Spinal cord (tissue), 10 donors: Measurements from ENCODE around the gene RFX2. TPM values are rescaled to one million over a fixed set of nuclear protein-coding genes. Genes with fewer than 3 reads are reported as not detected.
"Not testable (repeated sequence)": the region's sequence is repeated elsewhere in the genome, so short reads cannot be mapped to it uniquely, and the experiment has no call there.

Source experiments
- DNase-seq, 6 donors: peaks; one replicate each; pipeline versions ENCODE4 v3.0.0 to v3.0.0-alpha.2; 2013 to 2015; ENCODE audit warnings: low spot score in 6 of 6, low read depth in 4 of 6
- H3K27ac ChIP-seq: one replicate; pipeline ENCODE4 v1.5.1; 2013; ENCODE audit warnings: low read depth, low read length, control low read depth
- H3K27me3 ChIP-seq: one replicate; pipeline ENCODE4 v1.6.1; 2013; ENCODE audit warnings: low read length; ENCODE audit not compliant: control insufficient read depth, insufficient read depth
- H3K36me3 ChIP-seq: one replicate; pipeline ENCODE4 v1.6.1; 2013; ENCODE audit warnings: low read length; ENCODE audit not compliant: control insufficient read depth, insufficient read depth
- H3K4me1 ChIP-seq: one replicate; pipeline ENCODE4 v1.6.1; 2013; ENCODE audit warnings: low read length; ENCODE audit not compliant: control insufficient read depth, insufficient read depth
- H3K4me3 ChIP-seq: one replicate; pipeline ENCODE4 v1.5.1; 2013; ENCODE audit warnings: low read depth, low read length, control low read depth
- H3K9me3 ChIP-seq: one replicate; pipeline ENCODE4 v1.6.1; 2013; ENCODE audit warnings: low read length; ENCODE audit not compliant: control insufficient read depth, insufficient read depth
- WGBS: methylation state at CpG from one replicate; pipeline ENCODE4 v1.1.5; 2013; ENCODE audit warnings: missing lambda C conversion rate; ENCODE audit not compliant: insufficient coverage; 5-methylcytosine and 5-hydroxymethylcytosine counted together
- polyA plus RNA-seq, 2 donors: library from polyadenylated mRNA; unstranded; fragments of 120-200 nt; gene quantifications; one replicate each; pipeline ENCODE4 v1.2.1, GENCODE V29; 2013; ENCODE audit not compliant: insufficient read length in 2 of 2
- total RNA-seq, 2 donors: library from RNA; depleted of rRNA in 1 of 2; stranded (reverse); fragments of 120-200 nt in 1 of 2; fragments of >200 nt in 1 of 2; gene quantifications; one replicate each; pipeline versions ENCODE4 v1.2.3 to v1.2.4, GENCODE V29; 2013 to 2014
- donor health status: healthy.

RFX2 gene
- total and polyA plus RNA-seq, 4 donors, result 5.7 to 18.8 (median 14.3) TPM

DNA sequence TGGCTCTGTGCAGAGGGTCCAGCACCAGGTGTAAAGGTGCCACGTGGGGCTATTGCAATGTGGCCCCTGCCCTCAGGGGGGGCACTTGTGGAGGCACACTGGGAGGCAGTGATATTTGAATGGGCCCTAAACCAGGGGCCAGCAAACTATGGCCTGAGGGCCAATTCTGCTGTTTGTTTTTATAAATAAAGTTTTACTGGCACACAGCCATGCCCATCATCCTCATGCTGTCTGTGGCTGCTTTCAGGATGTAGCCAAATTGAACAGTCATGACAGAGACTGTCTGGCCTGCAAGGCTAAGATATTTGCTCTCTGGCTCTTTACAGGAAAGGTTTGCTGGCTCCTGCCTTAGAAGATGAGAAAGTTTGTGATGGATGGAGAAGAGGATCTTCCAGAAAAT lies 98.5 kb downstream of the RFX2 start:
- Histone ChIP-seq H3K27me3 (no peaks in the 10 kb centered on the region), H3K27ac (no peak overlapping the region), H3K4me1 (no peaks in the 10 kb centered on the region), H3K9me3 (no peaks in the 10 kb centered on the region), H3K36me3 (peaks cover 46% of the 10 kb centered on the region), H3K4me3 (no peak overlapping the region)
- DNase-seq, result no peak
- WGBS, result 82% methylated on average over 1 of the region's 1 CpG

DNA sequence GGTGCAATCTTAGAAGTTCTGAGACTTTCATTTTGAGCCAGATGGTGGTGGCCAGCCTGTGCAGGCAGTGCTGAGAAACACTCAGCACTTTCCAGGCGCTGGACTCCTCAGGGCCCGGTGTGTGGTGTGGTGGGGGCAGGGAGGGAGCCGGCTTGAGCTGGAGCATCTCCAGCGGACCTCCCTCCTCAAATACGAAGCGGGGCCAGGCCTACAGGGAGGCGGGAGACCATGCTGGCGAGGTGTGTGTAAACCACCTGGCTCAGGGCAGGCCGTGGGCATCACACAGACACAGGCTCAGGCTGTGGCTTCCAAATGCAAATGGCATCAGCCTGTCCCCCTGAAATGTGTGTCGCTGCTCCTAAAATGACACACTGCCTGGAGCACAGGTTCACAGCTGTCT lies 99.1 kb downstream of the RFX2 start:
- WGBS, result 82% methylated on average over 8 of the region's 10 CpGs
- no peak overlapping the region for H3K27ac ChIP-seq
- H3K27me3 ChIP-seq, result no peaks in the 10 kb centered on the region
- no peak for DNase-seq
- H3K36me3 ChIP-seq, result peaks cover 51% of the 10 kb centered on the region
- no peak overlapping the region for H3K4me3 ChIP-seq
- H3K9me3 ChIP-seq, result no peaks in the 10 kb centered on the region
- no peaks in the 10 kb centered on the region for H3K4me1 ChIP-seq

DNA sequence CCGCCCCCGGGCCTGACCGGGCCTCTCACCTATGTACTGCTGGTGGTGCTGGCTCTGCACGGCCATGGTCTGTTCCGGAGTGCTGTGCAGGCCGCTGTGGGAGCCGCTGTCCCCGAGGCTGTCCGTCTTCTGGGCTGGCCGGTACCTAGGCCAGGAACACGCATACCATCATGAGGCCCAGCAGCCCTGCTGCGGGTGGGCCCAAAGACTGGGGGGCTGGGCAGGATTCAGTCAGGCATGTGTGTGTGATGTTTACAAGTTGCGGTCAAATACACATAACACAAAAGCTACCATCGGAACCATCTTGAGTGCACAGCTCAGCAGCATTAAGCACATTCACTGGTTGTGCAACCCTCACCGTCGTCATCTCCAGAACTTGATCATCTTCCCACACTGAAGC lies 100.2 kb downstream of the RFX2 start:
- 91% methylated on average over 14 of the region's 16 CpGs for WGBS
- H3K27ac ChIP-seq, result no peak overlapping the region
- no peaks in the 10 kb centered on the region for H3K27me3 ChIP-seq
- no peaks in the 10 kb centered on the region for H3K9me3 ChIP-seq
- peaks cover 59% of the 10 kb centered on the region for H3K36me3 ChIP-seq
- DNase-seq, result no peak
- no peaks in the 10 kb centered on the region for H3K4me1 ChIP-seq
- H3K4me3 ChIP-seq, result no peak overlapping the region

DNA sequence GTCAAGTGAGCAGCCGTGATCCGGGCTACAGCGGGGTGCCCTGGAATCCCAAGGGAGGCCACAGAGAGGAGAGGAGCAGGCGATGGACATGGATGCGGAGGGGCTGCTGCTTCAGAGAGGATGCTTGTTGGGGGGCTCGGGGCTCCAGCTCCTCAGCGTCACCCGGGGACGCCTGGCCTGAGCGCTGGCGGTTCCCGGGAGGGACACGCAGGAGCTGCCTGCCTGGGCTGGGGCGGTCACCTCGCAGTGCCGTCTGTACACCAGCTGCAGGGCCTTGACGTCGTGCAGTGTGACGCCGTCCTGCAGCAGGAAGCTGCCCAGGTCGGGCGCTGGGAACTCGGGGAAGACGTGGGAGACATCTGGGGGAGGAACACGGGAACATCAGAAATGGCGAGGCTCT lies 102.4 kb downstream of the RFX2 start:
- no peaks in the 10 kb centered on the region for H3K27me3 ChIP-seq
- no peaks in the 10 kb centered on the region for H3K9me3 ChIP-seq
- no peak overlapping the region for H3K4me3 ChIP-seq
- DNase-seq, result no peak
- 87% methylated on average over 26 of the region's 26 CpGs for WGBS
- H3K27ac ChIP-seq, result no peak overlapping the region
- H3K36me3 ChIP-seq, result peaks cover 66% of the 10 kb centered on the region
- H3K4me1 ChIP-seq, result no peaks in the 10 kb centered on the region

DNA sequence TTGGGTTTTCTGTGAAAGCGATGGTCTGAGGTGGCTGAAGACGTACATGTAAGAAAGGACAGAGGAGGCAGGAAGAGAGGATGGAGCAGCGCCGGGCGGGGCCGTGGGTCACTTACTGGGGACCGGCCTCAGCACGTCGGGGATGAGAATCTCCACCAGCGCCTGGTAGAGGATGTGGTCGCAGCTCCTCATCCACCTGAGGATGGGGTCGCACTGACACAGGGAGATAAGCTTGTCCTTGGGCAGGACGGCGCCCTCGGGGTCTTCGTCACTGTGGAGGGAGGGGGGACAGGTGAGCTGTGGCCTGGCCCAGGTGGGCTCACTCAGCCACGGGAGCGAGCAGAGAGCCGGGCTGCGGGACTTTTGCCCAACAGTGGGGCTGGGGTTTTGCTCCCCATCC lies 103.4 kb downstream of the RFX2 start:
- Histone ChIP-seq H3K9me3 (no peaks in the 10 kb centered on the region), H3K36me3 (peaks cover 69% of the 10 kb centered on the region), H3K27me3 (no peaks in the 10 kb centered on the region), H3K4me3 (no peak overlapping the region), H3K27ac (no peak overlapping the region), H3K4me1 (no peaks in the 10 kb centered on the region)
- no peak for DNase-seq
- WGBS, result 93% methylated on average over 20 of the region's 20 CpGs

DNA sequence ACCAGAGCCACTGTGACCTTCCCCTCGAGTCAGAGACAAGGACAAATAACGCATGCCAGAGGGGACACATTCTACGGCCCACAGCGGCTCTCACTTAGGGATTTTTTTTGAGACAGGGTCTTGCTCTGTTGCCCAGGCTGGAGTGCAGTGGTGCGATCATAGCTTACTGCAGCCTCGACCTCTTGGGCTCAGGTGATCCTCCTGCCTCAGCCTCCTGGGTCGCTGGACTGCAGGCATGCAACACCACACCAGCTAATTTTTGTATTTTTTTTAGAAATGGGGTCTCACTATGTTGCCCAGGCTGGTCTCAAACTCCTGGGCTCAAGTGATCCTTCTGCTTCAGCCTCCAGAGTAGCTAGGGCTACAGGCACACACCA lies 104.2 kb downstream of the RFX2 start:
- not testable (repeated sequence) for H3K27ac ChIP-seq, H3K9me3 ChIP-seq, H3K4me3 ChIP-seq, DNase-seq, H3K4me1 ChIP-seq, H3K27me3 ChIP-seq
- peaks cover 72% of the 10 kb centered on the region for H3K36me3 ChIP-seq
- WGBS, result 99% methylated on average over 6 of the region's 7 CpGs

DNA sequence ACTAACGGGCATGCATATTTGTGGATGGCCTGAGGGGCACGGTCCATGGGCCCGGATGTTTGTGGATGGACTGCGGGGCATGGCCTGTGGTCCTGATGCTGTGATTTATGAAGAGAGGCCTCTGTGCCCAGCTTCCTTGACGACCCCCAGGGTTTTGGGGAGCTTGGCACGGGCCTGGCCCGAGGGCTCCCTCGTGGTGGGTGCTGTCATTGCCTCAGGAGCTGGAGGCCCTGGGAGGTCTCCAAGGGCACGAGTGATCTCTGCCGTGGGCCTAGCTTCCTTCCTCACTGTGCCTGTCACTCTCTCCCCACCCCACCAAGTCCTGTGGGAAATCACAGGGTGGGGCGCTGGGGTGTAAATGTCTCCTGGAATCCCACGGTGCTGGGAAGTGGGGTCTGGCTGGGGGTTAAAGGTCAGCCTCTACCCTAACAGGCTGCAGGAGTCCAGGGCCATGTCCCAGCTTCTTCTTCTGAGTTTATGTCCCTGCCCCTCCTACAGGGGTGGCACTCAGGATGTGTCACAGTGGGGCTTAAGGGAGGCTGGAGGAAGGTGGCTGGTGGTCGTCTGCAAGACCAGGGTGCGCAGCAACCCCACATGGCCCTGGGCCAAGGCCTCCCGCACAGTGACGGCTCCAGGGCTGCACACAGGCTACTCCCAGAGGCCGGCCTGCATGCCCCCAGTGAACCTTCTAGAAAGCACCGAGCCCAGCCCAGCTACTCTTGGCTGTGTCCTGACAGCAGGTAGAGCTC lies 104.8 kb downstream of the RFX2 start:
- WGBS, result 93% methylated on average over 18 of the region's 18 CpGs
- H3K4me1 ChIP-seq, result no peaks in the 10 kb centered on the region
- H3K36me3 ChIP-seq, result peaks cover 73% of the 10 kb centered on the region
- H3K9me3 ChIP-seq, result no peaks in the 10 kb centered on the region
- H3K4me3 ChIP-seq, result no peak overlapping the region
- H3K27me3 ChIP-seq, result no peaks in the 10 kb centered on the region
- no peak overlapping the region for H3K27ac ChIP-seq
- DNase-seq, result no peak

DNA sequence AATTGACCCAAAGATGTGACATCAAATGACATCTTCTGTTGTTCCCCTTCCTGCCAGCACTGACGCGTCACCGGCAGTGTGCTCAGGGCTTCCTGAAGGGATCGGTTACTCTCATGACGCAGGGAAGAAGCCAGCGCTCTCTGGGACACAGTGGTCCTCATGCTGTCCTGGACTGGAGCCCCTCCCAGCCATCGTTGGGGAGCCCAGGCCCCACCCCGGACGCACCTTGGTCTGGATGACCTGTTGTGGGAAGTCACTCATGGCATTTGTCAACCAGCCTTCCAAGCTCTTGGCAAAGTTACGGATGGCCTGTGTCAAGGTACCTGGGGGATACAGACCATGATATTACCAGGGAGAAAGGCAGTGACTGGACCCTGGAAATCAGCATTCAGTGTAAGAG lies 106.3 kb downstream of the RFX2 start:
- Histone ChIP-seq H3K4me3 (no peak overlapping the region), H3K27ac (no peak overlapping the region), H3K36me3 (peaks cover 73% of the 10 kb centered on the region), H3K9me3 (no peaks in the 10 kb centered on the region), H3K4me1 (no peaks in the 10 kb centered on the region), H3K27me3 (no peaks in the 10 kb centered on the region)
- no peak for DNase-seq
- WGBS, result 91% methylated on average over 10 of the region's 10 CpGs

DNA sequence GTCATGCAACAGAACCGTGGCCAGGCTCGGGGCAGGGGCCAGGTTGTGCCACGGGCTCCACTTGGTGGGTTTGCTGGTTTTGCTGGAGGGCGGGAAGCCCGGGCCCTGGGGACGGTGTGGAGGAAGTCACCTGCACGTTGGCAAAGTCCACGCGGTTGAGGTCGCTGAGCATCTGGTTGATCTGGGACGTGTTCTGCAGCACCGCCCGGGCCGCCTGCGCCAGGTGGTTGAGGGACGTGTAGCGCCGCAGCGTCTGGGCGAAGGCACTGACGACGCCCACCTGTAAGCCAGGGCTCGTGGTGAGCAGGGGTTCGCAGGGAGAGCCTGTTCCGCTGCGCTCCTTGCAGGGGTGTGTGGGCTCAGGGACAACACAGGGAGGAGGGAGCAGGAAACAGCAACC lies 107.7 kb downstream of the RFX2 start:
- WGBS, result 91% methylated on average over 26 of the region's 26 CpGs

DNA sequence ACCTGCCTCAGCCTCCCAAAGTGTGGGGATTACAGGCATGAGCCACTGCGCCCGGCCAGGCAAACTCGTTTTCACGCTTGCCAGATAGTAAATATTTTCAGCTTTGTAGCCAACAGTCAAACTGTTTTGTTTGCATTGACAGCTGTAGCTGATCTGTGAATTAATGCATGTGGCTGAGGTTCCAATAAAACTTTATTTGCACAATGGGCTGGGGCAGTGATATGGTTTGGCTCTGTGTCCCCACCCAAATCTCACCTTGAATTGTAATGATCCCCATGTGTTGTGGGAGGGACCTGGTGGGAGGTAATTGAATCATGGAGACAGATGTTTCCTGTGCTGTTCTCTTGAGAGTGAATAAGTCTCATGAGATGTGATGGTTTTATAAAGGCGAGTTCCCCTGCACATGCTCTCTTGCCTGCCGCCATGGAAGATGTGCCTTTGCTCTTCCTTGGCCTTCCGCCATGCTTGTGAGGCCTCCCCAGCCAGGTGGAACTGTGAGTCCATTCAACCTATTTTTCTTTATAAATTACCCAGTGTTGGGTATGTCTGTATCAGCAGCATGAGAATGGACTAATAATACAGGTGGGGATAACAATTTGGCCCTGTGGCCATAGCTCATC lies 110.0 kb downstream of the RFX2 start:
- 100% methylated on average over 4 of the region's 7 CpGs for WGBS

More for the DNA sequence above, 107.7 kb downstream of the RFX2 start:
- DNase-seq, result no peak
- H3K9me3 ChIP-seq, result no peaks in the 10 kb centered on the region
- no peaks in the 10 kb centered on the region for H3K27me3 ChIP-seq
- no peak overlapping the region for H3K4me3 ChIP-seq
- H3K36me3 ChIP-seq, result peaks cover 76% of the 10 kb centered on the region
- H3K27ac ChIP-seq, result no peak overlapping the region
- no peaks in the 10 kb centered on the region for H3K4me1 ChIP-seq

More for the DNA sequence above, 110.0 kb downstream of the RFX2 start:
- no peak for DNase-seq
- H3K9me3 ChIP-seq, result no peaks in the 10 kb centered on the region
- H3K27ac ChIP-seq, result no peak overlapping the region
- peaks cover 76% of the 10 kb centered on the region for H3K36me3 ChIP-seq
- no peaks in the 10 kb centered on the region for H3K4me1 ChIP-seq
- no peaks in the 10 kb centered on the region for H3K27me3 ChIP-seq
- H3K4me3 ChIP-seq, result no peak overlapping the region
